K562 (cell line): ENCODE data around the gene EN2. TPM values are rescaled to one million over a fixed set of nuclear protein-coding genes. Genes with fewer than 3 reads are reported as not detected.
A peak's percentile ranks its signal among the peaks of the same experiment; 100 is the strongest.

Experiments used
- ATAC-seq: fragments of 200-7000 bp; cut with Tn5 transposase; 3 replicates; pipeline ENCODE4 v1.9.1; 2020; ENCODE audit warnings: moderate library complexity
- BruUV-seq: library from RNA; stranded (reverse); fragments of 400-500 nt; replicated peaks from 2 replicates; lab custom pipeline; 2021; lab: Mats Ljungman, UMichigan
- CTCF ChIA-PET: fragments of 300-600 bp; formaldehyde crosslinking; extraction: SDS; loops from one replicate; lab custom pipeline; 2021; ENCODE audit warnings: low intra/inter-chr PET ratio; lab: Yijun Ruan, JAX
- POLR2A ChIA-PET: fragments of 300-600, 350-650 bp; sonication (Branson Sonifier 250); formaldehyde crosslinking; extraction: SDS; loops from one replicate; lab custom pipeline; 2021; ENCODE audit warnings: antibody characterized with exemption, inconsistent platforms; lab: Yijun Ruan, JAX
- DNase-seq, 4 experiments: peaks; one replicate each; pipeline versions ENCODE4 v3.0.0 to v3.0.0-alpha.2; 2011 to 2018; ENCODE audit warnings: low spot score in 3 of 4, mixed read lengths in 3 of 4; ENCODE audit errors: extremely low read depth in 1 of 4
- FAIRE-seq: peaks from 2 replicates; lab custom pipeline; 2011; peaks lifted over from hg19 to GRCh38; lab: Jason Lieb, UNC
- H2AFZ ChIP-seq: 2 replicates; pipeline ENCODE4 v1.6.0; 2011; ENCODE audit warnings: low read depth, low read length, control low read depth, inconsistent platforms
- H3K27ac ChIP-seq: fragments of 200-600 bp; 3 replicates; pipeline ENCODE4 v1.8.0; 2011; ENCODE audit warnings: low read depth, mild to moderate bottlenecking, control low read depth, inconsistent platforms, low read length, moderate library complexity, mixed read lengths; ENCODE audit errors: extremely low read depth
- H3K27me3 ChIP-seq, 2 experiments: fragments of 300-600 bp in 1 of 2; 2 replicates in 1 of 2; 3 replicates in 1 of 2; pipeline versions ENCODE4 v1.6.0 to v1.8.0; 2011; ENCODE audit warnings: inconsistent platforms in 2 of 2, low read length in 2 of 2, mild to moderate bottlenecking in 1 of 2, mixed read lengths in 1 of 2, moderate library complexity in 1 of 2; ENCODE audit not compliant: control insufficient read depth in 2 of 2, insufficient read depth in 2 of 2
- H3K36me3 ChIP-seq: fragments of 300-600 bp; 3 replicates; pipeline ENCODE4 v1.8.0; 2011; ENCODE audit warnings: mild to moderate bottlenecking, low read length, inconsistent platforms; ENCODE audit not compliant: control insufficient read depth, insufficient read depth
- H3K4me1 ChIP-seq, 2 experiments: fragments of 200-600 bp in 1 of 2; replicated peaks in 1 of 2; 2 replicates in 1 of 2; 3 replicates in 1 of 2; pipeline versions ENCODE4 v1.5.1 to v1.8.0; 2011; ENCODE audit warnings: inconsistent platforms in 2 of 2, low read length in 2 of 2, mild to moderate bottlenecking in 1 of 2, mixed read lengths in 1 of 2, moderate library complexity in 1 of 2; ENCODE audit not compliant: control insufficient read depth in 2 of 2, insufficient read depth in 2 of 2
- H3K4me2 ChIP-seq: 2 replicates; pipeline ENCODE4 v1.6.1; 2011; ENCODE audit warnings: low read length, control low read depth, inconsistent platforms, mixed read lengths; ENCODE audit not compliant: insufficient read depth
- H3K4me3 ChIP-seq: fragments of 200-600 bp; sonication (generic), shearing (Covaris generic); 2 replicates; pipeline ENCODE4 v1.5.1; 2016; ENCODE audit warnings: control low read depth, inconsistent platforms
- H3K79me2 ChIP-seq: fragments of 200-600 bp; 3 replicates; pipeline ENCODE4 v1.8.0; 2011; ENCODE audit warnings: low read length, inconsistent platforms; ENCODE audit not compliant: control insufficient read depth, insufficient read depth
- H3K9ac ChIP-seq, 2 experiments: 2 replicates each; pipeline versions ENCODE4 v1.6.0 to v1.6.1; 2011; ENCODE audit warnings: low read depth in 2 of 2, low read length in 2 of 2, control low read depth in 1 of 2, inconsistent platforms in 1 of 2, mild to moderate bottlenecking in 1 of 2, mixed read lengths in 1 of 2; ENCODE audit not compliant: insufficient read depth in 1 of 2
- H3K9me1 ChIP-seq: one replicate; pipeline ENCODE4 v1.6.0; 2011; ENCODE audit warnings: inconsistent platforms, mild to moderate bottlenecking, low read length, moderate library complexity; ENCODE audit not compliant: control insufficient read depth, insufficient read depth
- H3K9me3 ChIP-seq: replicated peaks from 2 replicates; pipeline ENCODE4 v1.5.1; 2011; ENCODE audit warnings: low read depth, low read length, inconsistent platforms; ENCODE audit not compliant: control insufficient read depth, insufficient read depth
- H4K20me1 ChIP-seq: replicated peaks from 2 replicates; pipeline ENCODE4 v1.6.1; 2011; ENCODE audit warnings: low read length, inconsistent platforms, mixed read lengths; ENCODE audit not compliant: control insufficient read depth, insufficient read depth
- BMI1 ChIP-seq: fragments of 150-350 bp; IDR thresholded peaks from 2 replicates; pipeline ENCODE4 v1.6.1; 2014; ENCODE audit warnings: low read length
- CBFA2T3 ChIP-seq: fragments of 450-650 bp; IDR thresholded peaks from 2 replicates; pipeline ENCODE4 v1.6.1; 2017
- CBX2 ChIP-seq: fragments of 200-600 bp; sonication (generic); IDR thresholded peaks from one replicate; pipeline ENCODE4 v1.6.1; 2012; ENCODE audit warnings: mild to moderate bottlenecking, low read length, inconsistent platforms; ENCODE audit not compliant: insufficient read depth, poor library complexity, severe bottlenecking
- CBX8 ChIP-seq: fragments of 200-600 bp; sonication (generic); IDR thresholded peaks from 2 replicates; pipeline ENCODE4 v1.6.1; 2012; ENCODE audit warnings: borderline replicate concordance, mixed run types, low read depth, mild to moderate bottlenecking, moderate library complexity, mixed read lengths, low read length, control low read depth, inconsistent platforms; ENCODE audit not compliant: poor library complexity, severe bottlenecking; ENCODE audit errors: extremely low read depth
- CEBPG ChIP-seq, 3 experiments: fragments of 200-800 bp in 1 of 3; sonication (Bioruptor generic) in 1 of 3; sonication (generic) in 1 of 3; formaldehyde crosslinking in 1 of 3; IDR thresholded peaks in 2 of 3; conservative IDR thresholded peaks in 1 of 3; 2 replicates each; pipeline versions ENCODE4 v1.6.1 to v1.8.0; 2016 to 2022; ENCODE audit warnings: missing compliant biosample characterization in 2 of 3, missing genetic modification characterization in 2 of 3, mild to moderate bottlenecking in 1 of 3, missing genetic modification reagents in 1 of 3
- HNRNPK ChIP-seq: fragments of 200-400 bp; formaldehyde crosslinking; IDR thresholded peaks from one replicate; pipeline ENCODE4 v1.6.1; 2018; ENCODE audit warnings: mild to moderate bottlenecking, low read depth, low read length; ENCODE audit not compliant: poor library complexity, severe bottlenecking
- KAT2B ChIP-seq: IDR thresholded peaks from one replicate; pipeline ENCODE4 v1.6.1; 2012; ENCODE audit warnings: low read depth, mild to moderate bottlenecking, control low read depth, inconsistent platforms, low read length, moderate library complexity
- PHB ChIP-seq: fragments of 250-450 bp; sonication (Bioruptor Pico); IDR thresholded peaks from 2 replicates; pipeline ENCODE4 v1.5.0; 2021
- RNF2 ChIP-seq: sonication (generic); IDR thresholded peaks from 2 replicates; pipeline ENCODE4 v1.6.1; 2016
- ZC3H11A ChIP-seq: IDR thresholded peaks from 2 replicates; pipeline ENCODE4 v1.6.1; 2012; ENCODE audit warnings: low read depth, low read length, improper control_type of control experiment
- ZNF175 ChIP-seq: fragments of 200-800 bp; sonication (Bioruptor generic); IDR thresholded peaks from 2 replicates; pipeline ENCODE4 v1.6.1; 2016; ENCODE audit warnings: low read depth, mild to moderate bottlenecking, missing genetic modification characterization, missing compliant biosample characterization
- WGBS: fragments of 100-300 bp; shearing (Covaris generic); methylation state at CpG from one replicate; pipeline ENCODE4 v1.1.6; 2016; ENCODE audit warnings: low coverage, mixed read lengths; ENCODE audit not compliant: insufficient coverage; ENCODE audit errors: missing lambda C conversion rate; 5-methylcytosine and 5-hydroxymethylcytosine counted together
- in situ Hi-C: fragments of 300-500 bp; cut with MboI; formaldehyde crosslinking; loops from 4 replicates; pipeline ENCODE4 v1.15.0; 2018; ENCODE audit warnings: inconsistent platforms, mixed read lengths
- intact Hi-C: fragments of 100-400 bp; cut with micrococcal nuclease; formaldehyde crosslinking; loops from 2 replicates; pipeline ENCODE4 v1.14.2; 2022
- polyA plus RNA-seq, 8 experiments: library from polyadenylated mRNA; depleted of rRNA in 4 of 8; stranded (reverse) in 5 of 8; unstranded in 3 of 8; fragments of >200 nt; fragmentation: Nextera tagmentation in 2 of 8; fragmentation: Illumina TruSeq in 1 of 8; extraction: Ambion mirVana in 2 of 8; extraction: Trizol in 1 of 8; gene quantifications; 2 replicates each; pipeline versions ENCODE4 v1.2.1 to v1.2.3, GENCODE V29; 2011 to 2014; ENCODE audit warnings: inconsistent platforms in 1 of 8, missing spikeins in 1 of 8
- total RNA-seq, 7 experiments: library from RNA; depleted of rRNA in 6 of 7; stranded (reverse); fragments of >200 nt in 6 of 7; fragmentation: Illumina TruSeq in 2 of 7; extraction: Trizol in 2 of 7; gene quantifications; 2 replicates each; pipeline versions ENCODE4 v1.2.1 to v1.2.3, GENCODE V29; 2011 to 2021; ENCODE audit warnings: low replicate concordance in 1 of 7

The EN2 gene
- total and polyA plus RNA-seq, 9 of the 15 experiments (the other 6 are each of a cell fraction or from before 2014, with no cell fraction given), result 0.04 TPM; not detected in 7

DNA sequence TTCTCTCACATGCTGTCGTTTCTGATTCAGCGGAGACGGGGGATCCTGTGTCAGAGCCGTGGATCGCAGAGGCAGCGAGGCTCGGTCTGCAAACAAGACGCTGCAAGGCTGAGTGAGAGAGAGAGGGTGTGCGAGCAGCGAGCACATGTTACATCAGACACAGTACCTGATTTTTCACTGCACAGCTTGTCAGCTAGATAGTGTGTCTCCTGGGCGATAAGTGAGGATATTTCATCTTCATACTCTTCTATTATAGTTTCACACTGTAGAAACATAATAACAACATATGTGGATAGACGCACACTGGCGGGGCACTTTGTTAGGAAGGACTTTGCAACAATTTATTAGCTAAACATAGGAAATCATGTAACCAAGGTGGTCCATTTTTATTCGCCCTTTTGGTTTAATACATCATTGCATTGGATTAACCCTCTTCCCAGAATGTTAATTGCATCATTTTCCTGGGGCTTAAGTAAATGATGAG is 49.0 kb downstream of the EN2 start:
- Histone ChIP-seq H4K20me1 (0 out of 2 replicates have a peak, but pooled peaks cover 3% of the 10 kb centered on the region), H2AFZ (no peak overlapping the region), H3K4me3 (no peak overlapping the region), H3K9me1 (no peaks in the 10 kb centered on the region), H3K4me1 (peaks cover 0 to 7% of the 10 kb centered on the region in 2 experiments; a peak in 1 of 5 replicates), H3K9me3 (no peaks in the 10 kb centered on the region), H3K36me3 (no peaks in the 10 kb centered on the region), H3K79me2 (no peaks in the 10 kb centered on the region), H3K27me3 (peaks cover 36 to 43% of the 10 kb centered on the region in 2 experiments), H3K27ac (no peak overlapping the region), H3K9ac (no peak overlapping the region), H3K4me2 (no peak overlapping the region)
- intact Hi-C loops (no loop called here), in situ Hi-C loops (no loop called here)
- no TSS peak for BruUV-seq
- ATAC-seq (peak; percentile 91), DNase-seq (peak in 1 of 4 experiments; percentile 18), FAIRE-seq (no peak)
- under 1% methylated on average over 14 of the region's 14 CpGs for WGBS
- TF ChIP-seq BMI1, result peak; percentile 38; the same call in 1 of the 2 replicates
- TF ChIP-seq CBFA2T3, result peak; percentile 12; the same call in 1 of the 2 replicates
- TF ChIP-seq HNRNPK, result no peak
- peak; percentile 27 for TF ChIP-seq CBX2
- peak; percentile 78 for TF ChIP-seq RNF2
- TF ChIP-seq CBX8, result peak; percentile 28
- no peak for TF ChIP-seq PHB
- TF ChIP-seq ZC3H11A, result no peak
- TF ChIP-seq ZNF175 (CRISPR knock-in tag), result no peak
- no peak for TF ChIP-seq CEBPG (CRISPR knock-in tag; IDR thresholded peaks at IDR 0.05)
- peak in 1 of 2 experiments; percentile 22; a peak in 2 of 4 replicates for TF ChIP-seq CEBPG (tag; conservative IDR thresholded peaks at IDR 0.05 in 1 of 2, IDR thresholded peaks at IDR 0.05 in 1 of 2)
- no peak for TF ChIP-seq KAT2B
- ChIA-PET POLR2A (interaction anchor here (0.6 kb wide), 1 partner anchor 887 kb away, joined by 3 read pairs; no protein-coding TSS in a partner anchor), CTCF (no interaction called here)
